Activated T-helper 1 cell treated with anti-CD3 and anti-CD28 coated beads, Interleukin-12 subunit alpha, Interleukin-12 subunit beta, Interleukin-2, Interleukin-4 antibody, amounts not matched to agents 30 ng/mL and 10 ng/mL and 1 ng/mL, durations not matched to agents 14 hours and 24 hours and 36 hours (primary cell): ENCODE data around the gene IPO13. TPM values are rescaled to one million over a fixed set of nuclear protein-coding genes. Genes with fewer than 3 reads are reported as not detected.

Source experiments
- DNase-seq: peaks from one replicate; pipeline ENCODE4 v3.0.0; 2021; ENCODE audit warnings: low spot score
- H3K27ac Mint-ChIP-seq: one replicate; pipeline ENCODE4 v1.8.0; 2021; ENCODE audit warnings: mild to moderate bottlenecking, mixed read lengths
- H3K27me3 Mint-ChIP-seq: one replicate; pipeline ENCODE4 v1.8.0; 2022; ENCODE audit warnings: mild to moderate bottlenecking, moderate library complexity, mixed read lengths; ENCODE audit not compliant: insufficient read depth
- H3K36me3 Mint-ChIP-seq: one replicate; pipeline ENCODE4 v1.8.0; 2021; ENCODE audit warnings: low read depth, mixed read lengths
- H3K4me1 Mint-ChIP-seq: one replicate; pipeline ENCODE4 v1.8.0; 2021; ENCODE audit warnings: low read depth, mixed read lengths
- H3K4me3 Mint-ChIP-seq: one replicate; pipeline ENCODE4 v1.8.0; 2021; ENCODE audit warnings: mild to moderate bottlenecking, moderate library complexity, mixed read lengths
- H3K9me3 Mint-ChIP-seq: one replicate; pipeline ENCODE4 v1.8.0; 2021; ENCODE audit warnings: mixed read lengths
- intact Hi-C: fragments of 100-400 bp; cut with micrococcal nuclease; formaldehyde crosslinking; loops from one replicate; pipeline ENCODE4 v1.15.1; 2024
- total RNA-seq: library from RNA; stranded (reverse); gene quantifications from 2 replicates; pipeline ENCODE4 v1.2.3, GENCODE V29; 2022

The IPO13 gene
- total RNA-seq, 1 donor from 2014 or later: 33.9 TPM

DNA sequence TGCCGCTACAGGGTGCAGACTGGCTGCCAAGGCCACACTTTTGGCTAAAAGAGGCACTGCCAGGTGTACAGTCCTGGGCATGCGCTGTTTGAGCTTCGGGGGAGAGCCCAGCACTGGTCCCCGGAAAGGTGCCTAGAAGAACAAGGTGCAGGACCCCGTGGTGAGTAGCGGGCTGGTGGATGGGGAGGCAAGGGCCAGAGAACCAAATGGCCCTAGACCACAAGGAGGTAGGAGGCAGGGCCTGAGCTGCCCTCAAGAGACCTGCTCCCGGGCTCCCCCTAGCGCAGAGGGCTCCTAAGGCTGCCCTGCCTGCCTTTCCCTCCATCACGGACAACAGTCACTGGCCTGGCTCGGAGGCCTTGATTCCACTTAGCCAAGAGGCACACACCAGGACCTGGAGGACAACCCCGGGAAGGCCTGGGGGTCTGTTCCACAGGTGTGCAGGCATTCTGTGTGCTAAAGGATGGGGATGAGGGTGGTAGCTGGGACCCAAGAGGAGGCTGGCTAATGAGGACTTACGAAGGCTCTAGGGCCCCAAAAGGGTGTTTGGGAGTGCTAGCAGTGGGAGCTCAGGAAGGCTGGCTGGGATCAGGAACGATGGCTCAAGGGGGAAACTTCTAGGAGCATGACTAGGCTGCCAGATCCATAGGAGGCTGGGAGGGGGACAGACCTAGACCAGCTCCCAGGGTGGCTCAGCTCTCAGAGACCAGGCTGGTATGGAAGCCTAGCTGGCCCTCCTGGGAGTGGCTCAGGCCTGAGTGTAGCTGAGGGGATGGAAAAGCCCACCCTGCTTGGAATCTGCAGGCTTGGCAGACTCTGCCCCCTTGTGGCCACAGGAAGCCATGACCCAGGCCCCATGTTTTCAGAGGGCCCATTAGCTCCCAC, 12.4 kb upstream of the IPO13 start:
- Mint-ChIP-seq H3K36me3 (peaks cover 9% of the 10 kb centered on the region), H3K27ac (no peak overlapping the region), H3K4me1 (peaks cover 8% of the 10 kb centered on the region), H3K27me3 (peaks cover 14% of the 10 kb centered on the region), H3K4me3 (no peak overlapping the region), H3K9me3 (no peaks in the 10 kb centered on the region)
- peak; percentile 32 for DNase-seq
- intact Hi-C loops: loop anchor here (1.0 to 5.0 kb wide), 5 partner anchors 12 to 708 kb away; partner anchors contain the start of gene IPO13

DNA sequence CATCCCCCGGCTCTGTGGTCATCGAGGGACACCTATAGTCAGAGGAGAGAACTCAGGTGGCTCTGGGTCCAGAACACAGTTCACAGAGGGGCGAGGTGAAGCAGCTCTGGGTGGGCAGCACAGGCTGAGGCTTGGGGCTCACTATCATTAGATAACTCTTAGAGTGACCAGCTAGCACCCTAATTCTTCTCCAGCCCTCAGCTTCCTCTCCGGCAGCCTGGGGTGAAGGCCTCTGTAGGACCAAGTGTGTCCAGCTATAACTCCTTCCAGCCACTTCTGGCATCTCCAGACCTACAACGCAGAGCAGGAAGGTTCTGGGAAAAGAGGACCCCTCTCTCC, 11.8 kb upstream of the IPO13 start:
- H3K4me3 Mint-ChIP-seq: no peak overlapping the region
- no peaks in the 10 kb centered on the region for H3K9me3 Mint-ChIP-seq
- H3K27me3 Mint-ChIP-seq: peaks cover 14% of the 10 kb centered on the region
- no peak overlapping the region for H3K27ac Mint-ChIP-seq
- H3K4me1 Mint-ChIP-seq: peaks cover 14% of the 10 kb centered on the region
- intact Hi-C loops: loop anchor here (1.0 to 5.0 kb wide), 5 partner anchors 11 to 708 kb away; partner anchors contain the start of gene IPO13
- H3K36me3 Mint-ChIP-seq: peaks cover 9% of the 10 kb centered on the region
- no peak for DNase-seq

DNA sequence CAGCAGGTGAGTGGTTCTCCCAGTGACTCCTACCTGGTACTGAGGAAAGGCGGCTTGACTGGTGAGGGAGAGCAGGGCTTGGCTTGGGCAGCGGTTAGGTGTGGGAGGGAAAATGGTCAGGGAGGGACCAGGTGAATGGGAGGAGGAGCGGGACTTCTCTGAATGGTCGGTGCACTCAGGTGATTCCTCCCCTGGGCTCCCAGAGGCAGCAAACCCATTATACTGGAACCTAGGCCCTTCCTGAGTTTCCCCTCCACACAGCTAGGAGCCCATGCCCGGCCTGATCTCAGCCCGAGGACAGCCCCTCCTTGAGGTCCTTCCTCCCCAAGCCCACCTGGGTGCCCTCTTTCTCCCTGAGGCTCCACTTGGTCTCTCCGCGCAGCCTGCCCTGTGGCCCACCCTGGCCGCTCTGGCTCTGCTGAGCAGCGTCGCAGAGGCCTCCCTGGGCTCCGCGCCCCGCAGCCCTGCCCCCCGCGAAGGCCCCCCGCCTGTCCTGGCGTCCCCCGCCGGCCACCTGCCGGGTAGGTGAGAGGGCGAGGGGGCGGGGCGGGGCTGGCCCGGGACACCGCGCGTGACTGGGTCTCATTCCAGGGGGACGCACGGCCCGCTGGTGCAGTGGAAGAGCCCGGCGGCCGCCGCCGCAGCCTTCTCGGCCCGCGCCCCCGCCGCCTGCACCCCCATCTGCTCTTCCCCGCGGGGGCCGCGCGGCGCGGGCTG, 10.9 kb upstream of the IPO13 start:
- Mint-ChIP-seq H3K27me3 (peaks cover 14% of the 10 kb centered on the region), H3K9me3 (no peaks in the 10 kb centered on the region), H3K4me3 (no peak overlapping the region), H3K36me3 (peaks cover 9% of the 10 kb centered on the region), H3K27ac (no peak overlapping the region), H3K4me1 (peaks cover 15% of the 10 kb centered on the region)
- intact Hi-C loops: loop anchor here (2.0 kb wide), 1 partner anchor 709 kb away; no protein-coding TSS in a partner anchor
- DNase-seq: no peak

DNA sequence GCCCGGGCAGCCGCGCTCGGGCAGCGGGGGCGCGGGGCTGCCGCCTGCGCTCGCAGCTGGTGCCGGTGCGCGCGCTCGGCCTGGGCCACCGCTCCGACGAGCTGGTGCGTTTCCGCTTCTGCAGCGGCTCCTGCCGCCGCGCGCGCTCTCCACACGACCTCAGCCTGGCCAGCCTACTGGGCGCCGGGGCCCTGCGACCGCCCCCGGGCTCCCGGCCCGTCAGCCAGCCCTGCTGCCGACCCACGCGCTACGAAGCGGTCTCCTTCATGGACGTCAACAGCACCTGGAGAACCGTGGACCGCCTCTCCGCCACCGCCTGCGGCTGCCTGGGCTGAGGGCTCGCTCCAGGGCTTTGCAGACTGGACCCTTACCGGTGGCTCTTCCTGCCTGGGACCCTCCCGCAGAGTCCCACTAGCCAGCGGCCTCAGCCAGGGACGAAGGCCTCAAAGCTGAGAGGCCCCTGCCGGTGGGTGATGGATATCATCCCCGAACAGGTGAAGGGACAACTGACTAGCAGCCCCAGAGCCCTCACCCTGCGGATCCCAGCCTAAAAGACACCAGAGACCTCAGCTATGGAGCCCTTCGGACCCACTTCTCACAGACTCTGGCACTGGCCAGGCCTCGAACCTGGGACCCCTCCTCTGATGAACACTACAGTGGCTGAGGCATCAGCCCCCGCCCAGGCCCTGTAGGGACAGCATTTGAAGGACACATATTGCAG, 10.2 kb upstream of the IPO13 start:
- Mint-ChIP-seq H3K9me3 (no peaks in the 10 kb centered on the region), H3K27ac (no peak overlapping the region), H3K36me3 (peaks cover 9% of the 10 kb centered on the region), H3K4me3 (peak overlapping the region; percentile 57), H3K27me3 (peaks cover 14% of the 10 kb centered on the region), H3K4me1 (peaks cover 15% of the 10 kb centered on the region)
- intact Hi-C loops: no loop called here
- no peak for DNase-seq

DNA sequence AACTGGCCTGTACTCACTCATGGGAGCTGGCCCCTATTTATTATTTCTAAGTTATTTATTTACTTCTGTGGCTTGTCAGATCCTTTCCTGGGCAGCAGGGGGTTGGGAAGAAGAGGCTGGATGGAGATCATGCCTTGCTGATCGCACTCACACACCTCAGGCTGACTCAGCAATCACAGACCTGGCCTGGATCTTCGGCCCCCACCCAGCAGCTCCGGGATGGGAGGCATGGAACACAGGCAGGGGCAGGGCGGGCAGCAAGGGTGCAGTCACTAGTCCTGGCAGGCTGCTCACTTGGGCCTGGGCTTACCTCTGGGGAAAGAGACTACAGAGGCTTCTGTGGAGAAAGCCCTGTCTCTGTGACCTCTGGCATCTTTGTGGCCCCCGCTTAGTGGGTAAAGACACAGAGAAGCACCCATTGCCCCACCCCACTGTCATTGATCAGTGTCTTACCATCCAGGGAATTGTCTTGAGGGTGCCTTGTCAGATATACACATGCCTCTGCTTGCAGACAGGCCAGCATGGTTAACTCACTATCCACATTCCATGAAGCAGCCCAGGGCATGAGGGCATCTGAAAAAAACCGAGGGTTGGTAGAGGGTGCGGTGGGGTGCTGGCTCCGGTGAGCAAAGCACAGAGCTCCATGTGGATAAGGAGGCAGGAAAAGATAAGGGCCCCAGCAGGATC, 9.4 kb upstream of the IPO13 start:
- peaks cover 15% of the 10 kb centered on the region for H3K4me1 Mint-ChIP-seq
- peaks cover 9% of the 10 kb centered on the region for H3K36me3 Mint-ChIP-seq
- H3K27ac Mint-ChIP-seq: no peak overlapping the region
- DNase-seq: no peak
- H3K9me3 Mint-ChIP-seq: no peaks in the 10 kb centered on the region
- H3K27me3 Mint-ChIP-seq: peaks cover 14% of the 10 kb centered on the region
- H3K4me3 Mint-ChIP-seq: no peak overlapping the region
- intact Hi-C loops: no loop called here

DNA sequence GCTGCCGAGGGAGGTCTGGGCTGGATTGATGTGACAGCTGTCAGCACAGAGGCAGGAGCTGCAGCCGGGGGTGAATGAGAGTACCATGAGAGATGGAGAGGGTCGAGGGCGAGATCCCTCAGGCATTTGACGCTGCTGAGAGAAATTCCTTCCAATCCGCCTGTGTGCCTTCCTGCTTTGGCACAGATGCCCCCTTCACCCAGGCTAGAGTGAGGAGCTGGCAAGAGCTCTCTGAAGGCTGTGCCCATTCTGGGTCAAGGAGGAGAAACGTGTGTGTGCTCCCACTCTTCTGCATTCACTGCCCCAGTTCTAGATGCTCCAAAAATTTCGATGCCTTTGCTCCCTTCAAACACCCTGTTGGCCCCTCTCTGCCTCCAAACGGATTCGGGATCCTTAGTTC, 8.4 kb upstream of the IPO13 start:
- Mint-ChIP-seq H3K36me3 (peaks cover 14% of the 10 kb centered on the region), H3K4me3 (no peak overlapping the region), H3K4me1 (peaks cover 22% of the 10 kb centered on the region), H3K27ac (no peak overlapping the region), H3K9me3 (no peaks in the 10 kb centered on the region), H3K27me3 (peaks cover 8% of the 10 kb centered on the region)
- DNase-seq: no peak
- intact Hi-C loops: no loop called here

DNA sequence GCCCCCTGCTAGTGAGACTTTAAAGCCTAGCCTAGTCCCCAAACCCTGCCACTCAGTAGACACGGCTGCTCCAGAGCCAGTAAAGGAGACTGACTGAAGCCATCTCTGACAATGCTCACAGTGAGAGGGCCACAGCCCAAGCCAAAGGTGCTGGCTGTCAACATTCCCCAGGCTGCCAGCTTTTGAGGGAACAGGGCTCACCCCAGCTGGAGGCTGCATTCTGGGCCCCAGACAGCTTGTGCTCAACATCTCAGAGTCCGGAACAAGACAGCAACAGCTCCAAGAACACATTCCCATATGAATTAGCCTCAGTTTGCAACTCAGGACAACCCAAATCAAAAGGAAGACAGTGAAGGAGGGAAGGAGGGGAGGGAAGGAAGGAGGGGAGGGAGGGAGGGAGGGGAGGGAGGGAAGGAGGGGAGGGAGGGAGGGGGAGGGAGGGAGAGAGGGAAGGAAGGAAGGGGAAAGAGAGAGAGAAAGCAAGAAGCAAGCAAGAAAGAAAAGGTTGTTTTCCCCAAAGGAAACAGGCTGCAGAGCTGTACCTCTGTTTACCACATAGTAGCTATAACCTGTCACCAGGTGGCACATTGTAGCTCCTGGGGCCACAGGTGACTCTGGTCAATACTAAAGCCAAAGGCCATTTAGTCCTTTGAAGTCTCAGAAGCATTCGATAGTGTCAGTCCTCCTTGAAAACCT, 7.7 kb upstream of the IPO13 start:
- intact Hi-C loops: no loop called here
- H3K4me3 Mint-ChIP-seq: no peak overlapping the region
- H3K4me1 Mint-ChIP-seq: peaks cover 19% of the 10 kb centered on the region
- no peak overlapping the region for H3K27ac Mint-ChIP-seq
- peaks cover 14% of the 10 kb centered on the region for H3K36me3 Mint-ChIP-seq
- no peaks in the 10 kb centered on the region for H3K9me3 Mint-ChIP-seq
- DNase-seq: no peak
- H3K27me3 Mint-ChIP-seq: peaks cover 5% of the 10 kb centered on the region

DNA sequence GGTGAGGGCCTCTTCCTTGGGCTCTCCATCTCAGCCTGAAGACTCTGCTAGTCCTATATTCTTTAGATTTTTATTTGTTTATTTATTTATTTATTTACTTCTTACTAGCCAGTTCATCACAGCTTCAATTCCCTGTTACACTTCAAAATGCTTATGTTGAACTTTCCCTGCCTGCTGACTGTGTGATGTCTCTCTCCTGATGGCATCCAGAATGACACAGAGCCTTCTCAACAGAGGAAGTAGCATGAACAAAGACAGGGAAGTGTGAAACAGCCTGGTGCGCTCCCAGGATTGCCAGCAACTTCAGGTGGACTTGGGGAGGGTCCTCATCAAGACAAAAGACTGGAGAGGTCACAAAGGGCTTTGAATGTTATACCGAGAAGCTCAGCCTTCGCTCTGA, 4.3 kb upstream of the IPO13 start:
- Mint-ChIP-seq H3K4me3 (no peak overlapping the region), H3K36me3 (peaks cover 17% of the 10 kb centered on the region), H3K27ac (no peak overlapping the region), H3K4me1 (peaks cover 35% of the 10 kb centered on the region), H3K9me3 (no peaks in the 10 kb centered on the region), H3K27me3 (no peaks in the 10 kb centered on the region)
- DNase-seq: no peak
- intact Hi-C loops: no loop called here

DNA sequence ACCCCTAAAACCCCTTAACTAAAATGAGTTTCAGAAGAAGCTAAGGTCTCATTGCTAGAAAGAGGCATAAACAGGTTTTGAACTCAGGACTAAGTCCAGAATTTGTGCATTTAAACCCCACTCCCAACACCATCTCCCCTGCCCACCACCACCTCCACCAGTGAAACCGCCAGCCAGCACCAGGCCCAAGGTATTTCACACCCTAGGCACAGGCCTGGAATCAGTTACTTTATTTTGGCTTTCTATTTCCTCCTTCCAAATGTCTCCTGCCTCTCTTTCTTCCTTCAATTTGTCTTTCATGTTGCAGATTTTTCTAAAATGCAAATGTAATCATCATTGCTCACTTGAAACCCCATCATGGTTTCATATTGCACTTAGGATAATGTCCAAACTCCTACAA, 1.9 kb upstream of the IPO13 start:
- no peaks in the 10 kb centered on the region for H3K27me3 Mint-ChIP-seq
- intact Hi-C loops: no loop called here
- peak overlapping the region; percentile 97 for H3K4me3 Mint-ChIP-seq
- peaks cover 11% of the 10 kb centered on the region for H3K36me3 Mint-ChIP-seq
- H3K9me3 Mint-ChIP-seq: no peaks in the 10 kb centered on the region
- DNase-seq: no peak
- H3K27ac Mint-ChIP-seq: peak overlapping the region; percentile 72
- peaks cover 43% of the 10 kb centered on the region for H3K4me1 Mint-ChIP-seq

DNA sequence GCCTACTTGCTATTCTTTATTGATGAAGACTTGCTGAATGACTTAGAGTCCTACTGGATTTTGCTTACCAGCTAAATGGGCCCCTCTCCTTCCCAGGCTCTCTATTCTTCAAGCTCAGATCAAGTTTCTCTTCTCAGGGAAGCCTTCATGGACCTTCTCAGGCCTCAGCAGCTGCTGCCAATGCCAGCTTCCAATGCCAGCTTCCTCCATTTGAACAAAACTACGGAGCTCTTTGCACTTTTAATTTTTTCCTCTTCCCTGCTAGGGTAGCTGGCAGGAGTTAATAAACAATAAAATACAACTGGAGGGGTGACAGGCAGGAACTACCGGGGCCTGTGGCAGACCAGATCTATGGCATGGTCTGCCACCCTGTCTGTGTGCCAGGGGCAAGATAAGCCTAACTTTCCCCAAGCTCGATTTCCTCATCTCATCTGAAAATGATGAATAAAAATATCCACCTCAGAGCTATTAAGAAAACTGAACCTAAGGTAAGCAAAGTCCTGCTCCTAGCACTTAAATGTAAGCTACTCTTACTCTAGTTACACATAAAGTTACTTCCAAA, 995 bp upstream of the IPO13 start:
- peaks cover 49% of the 10 kb centered on the region for H3K4me1 Mint-ChIP-seq
- peaks cover 17% of the 10 kb centered on the region for H3K36me3 Mint-ChIP-seq
- intact Hi-C loops: loop anchor here (1.0 to 2.0 kb wide), 13 partner anchors 11 to 773 kb away; partner anchors contain the start of genes ATP6V0B, CCDC24, CDC20 and CFAP57
- DNase-seq: no peak
- peak overlapping the region; percentile 96 for H3K27ac Mint-ChIP-seq
- H3K9me3 Mint-ChIP-seq: no peaks in the 10 kb centered on the region
- H3K4me3 Mint-ChIP-seq: peak overlapping the region; percentile 97
- no peaks in the 10 kb centered on the region for H3K27me3 Mint-ChIP-seq

DNA sequence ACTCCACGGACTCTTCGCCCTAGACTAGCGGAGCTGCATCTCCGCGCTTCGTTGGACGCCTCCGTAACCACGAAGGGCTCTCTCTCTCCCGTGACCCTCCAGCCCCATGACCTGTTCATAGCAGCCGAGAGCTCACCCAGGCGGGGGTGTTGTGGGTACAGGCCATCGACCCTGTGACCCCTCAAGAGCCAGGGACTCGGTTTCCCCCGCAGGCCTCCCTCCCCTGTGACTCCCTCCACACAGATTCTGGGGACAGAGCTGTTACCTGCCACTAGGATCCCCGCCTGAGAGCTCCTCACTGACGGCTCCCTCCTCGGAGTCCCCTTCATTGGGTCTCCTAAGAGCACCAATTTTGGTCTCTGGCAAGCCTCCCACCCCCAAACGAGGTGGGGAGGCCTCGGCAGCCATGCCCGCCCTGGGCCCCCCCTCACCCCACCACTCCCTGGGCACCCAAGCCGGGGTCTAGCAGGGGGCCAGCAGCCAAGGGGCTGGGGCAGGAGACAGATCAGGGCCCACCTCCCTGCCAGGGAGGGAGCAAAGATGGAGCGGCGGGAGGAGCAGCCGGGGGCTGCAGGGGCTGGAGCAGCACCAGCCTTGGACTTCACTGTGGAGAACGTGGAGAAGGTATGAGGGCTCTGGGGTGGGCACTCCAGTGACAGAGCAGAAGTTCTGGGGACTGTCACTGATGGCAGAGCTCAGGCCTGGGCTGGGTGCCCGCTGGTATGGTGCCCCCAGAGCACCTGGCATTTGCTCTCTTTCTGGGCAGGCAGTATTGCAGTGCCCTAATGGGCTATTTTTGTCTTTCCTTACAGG, 517 bp downstream of the IPO13 start:
- no peak for DNase-seq
- H3K27me3 Mint-ChIP-seq: no peaks in the 10 kb centered on the region
- peak overlapping the region; percentile 96 for H3K27ac Mint-ChIP-seq
- peaks cover 19% of the 10 kb centered on the region for H3K36me3 Mint-ChIP-seq
- intact Hi-C loops: loop anchor here (2.0 kb wide), 1 partner anchor 416 kb away; the partner anchor contains the start of gene PTPRF
- no peaks in the 10 kb centered on the region for H3K9me3 Mint-ChIP-seq
- H3K4me1 Mint-ChIP-seq: peaks cover 53% of the 10 kb centered on the region
- H3K4me3 Mint-ChIP-seq: peak overlapping the region; percentile 97
